Epithelial cell of proximal tubule (primary cell): ENCODE measurements around the gene NDUFA1. TPM values are rescaled to one million over a fixed set of nuclear protein-coding genes. Genes with fewer than 3 reads are reported as not detected.
"Not testable (repeated sequence)": the region's sequence is repeated elsewhere in the genome, so short reads cannot be mapped to it uniquely, and the experiment has no call there.

Experiments
- DNase-seq: peaks from one replicate; pipeline ENCODE4 v3.0.0-alpha.2; 2011; ENCODE audit warnings: low read depth
- H3K4me3 ChIP-seq: 2 replicates; pipeline ENCODE4 v1.5.1; 2011; ENCODE audit warnings: low read depth, mild to moderate bottlenecking, low read length
- total RNA-seq: library from RNA; depleted of rRNA; stranded (reverse); fragments of >200 nt; gene quantifications from 2 replicates; pipeline ENCODE4 v1.2.3, GENCODE V29; 2015
- TF ChIP-seq, protein P1 (sequence below): conservative IDR thresholded peaks from 2 replicates; pipeline ENCODE4 v1.5.1; 2012; ENCODE audit warnings: low read depth, mild to moderate bottlenecking, low read length

NDUFA1 gene
- total RNA-seq, 1 donor from 2014 or later, result 110 TPM

DNA sequence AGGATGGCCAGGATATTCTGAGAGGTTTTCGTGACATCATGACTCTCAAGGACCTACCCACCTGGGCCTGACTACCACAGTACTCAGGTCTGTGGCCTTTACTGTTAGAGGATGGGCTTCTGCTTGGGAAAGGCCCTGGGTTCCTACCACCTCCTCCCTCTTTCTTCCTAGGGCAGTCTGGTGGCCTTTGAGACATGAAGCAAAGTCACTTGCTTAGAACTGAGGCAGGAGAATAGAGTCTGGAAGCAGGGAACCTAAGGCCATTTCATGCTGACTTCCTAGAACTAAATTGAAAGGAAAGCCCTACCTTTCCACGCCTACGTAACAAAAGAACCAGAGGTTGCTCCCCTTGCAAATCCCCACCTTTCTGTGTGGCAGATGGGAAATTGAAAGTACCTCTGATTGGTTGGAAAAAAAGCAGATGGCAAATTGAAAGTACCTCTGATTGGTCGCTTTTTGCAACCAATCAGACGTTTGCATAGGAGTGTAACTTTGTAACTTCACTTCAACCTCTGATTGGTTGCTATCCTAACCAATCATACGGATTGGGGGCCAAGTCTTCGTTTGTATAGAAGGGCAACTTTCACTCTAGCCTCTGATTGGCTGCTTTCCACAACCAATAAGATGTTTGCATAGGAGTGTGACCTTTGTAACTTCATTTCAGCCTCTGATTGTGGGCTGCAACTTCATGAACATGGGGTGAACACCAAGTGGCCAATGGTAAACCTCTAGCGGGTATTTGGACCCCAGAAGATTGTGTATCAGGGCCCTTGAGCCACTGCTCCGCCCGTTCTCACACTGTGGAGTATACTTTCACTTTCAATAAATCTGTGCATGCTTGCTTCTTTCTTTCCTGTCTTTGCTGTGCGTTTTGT is 14.2 kb downstream of the NDUFA1 start:
- no peak overlapping the region for H3K4me3 ChIP-seq
- TF ChIP-seq, protein P1, sequence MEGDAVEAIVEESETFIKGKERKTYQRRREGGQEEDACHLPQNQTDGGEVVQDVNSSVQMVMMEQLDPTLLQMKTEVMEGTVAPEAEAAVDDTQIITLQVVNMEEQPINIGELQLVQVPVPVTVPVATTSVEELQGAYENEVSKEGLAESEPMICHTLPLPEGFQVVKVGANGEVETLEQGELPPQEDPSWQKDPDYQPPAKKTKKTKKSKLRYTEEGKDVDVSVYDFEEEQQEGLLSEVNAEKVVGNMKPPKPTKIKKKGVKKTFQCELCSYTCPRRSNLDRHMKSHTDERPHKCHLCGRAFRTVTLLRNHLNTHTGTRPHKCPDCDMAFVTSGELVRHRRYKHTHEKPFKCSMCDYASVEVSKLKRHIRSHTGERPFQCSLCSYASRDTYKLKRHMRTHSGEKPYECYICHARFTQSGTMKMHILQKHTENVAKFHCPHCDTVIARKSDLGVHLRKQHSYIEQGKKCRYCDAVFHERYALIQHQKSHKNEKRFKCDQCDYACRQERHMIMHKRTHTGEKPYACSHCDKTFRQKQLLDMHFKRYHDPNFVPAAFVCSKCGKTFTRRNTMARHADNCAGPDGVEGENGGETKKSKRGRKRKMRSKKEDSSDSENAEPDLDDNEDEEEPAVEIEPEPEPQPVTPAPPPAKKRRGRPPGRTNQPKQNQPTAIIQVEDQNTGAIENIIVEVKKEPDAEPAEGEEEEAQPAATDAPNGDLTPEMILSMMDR, result no peak
- DNase-seq, result no peak

DNA sequence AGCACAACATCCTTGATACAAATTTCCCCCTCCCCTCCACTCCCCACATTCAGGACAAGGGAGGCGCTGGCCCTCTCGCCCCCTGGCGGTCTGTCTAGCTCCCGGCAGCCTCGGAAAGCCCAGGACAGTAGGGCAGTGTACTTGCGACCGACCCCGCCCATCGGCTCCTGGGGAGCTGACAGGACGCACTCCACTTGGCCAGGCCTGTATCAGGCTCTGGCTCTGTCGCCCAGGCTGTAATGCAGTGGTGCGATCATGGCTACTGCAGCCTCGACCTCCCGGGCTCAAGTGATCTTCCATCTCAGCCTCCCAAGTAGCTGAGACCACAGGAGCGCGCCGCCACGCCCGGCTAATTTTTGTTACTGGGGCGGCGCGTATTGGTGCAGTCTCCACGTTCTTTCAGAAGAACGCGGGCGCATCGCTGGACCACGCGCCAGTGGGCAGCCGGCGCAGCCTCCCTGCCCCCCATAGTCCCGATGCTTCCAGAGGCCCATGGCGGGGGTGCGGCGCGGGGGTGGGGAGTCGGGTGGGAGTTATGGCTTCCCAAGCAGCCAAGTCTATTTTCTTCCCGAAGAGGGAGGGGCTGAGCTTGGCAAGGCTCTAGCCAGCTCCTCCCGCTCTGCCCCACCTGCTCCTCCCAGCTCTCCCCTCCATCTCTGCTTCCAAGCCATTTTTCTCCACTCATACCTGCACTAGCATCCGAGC is 16.2 kb downstream of the NDUFA1 start:
- no peak for DNase-seq
- H3K4me3 ChIP-seq, result peak overlapping the region; percentile 46
- TF ChIP-seq, protein P1, result peak; percentile 61

DNA sequence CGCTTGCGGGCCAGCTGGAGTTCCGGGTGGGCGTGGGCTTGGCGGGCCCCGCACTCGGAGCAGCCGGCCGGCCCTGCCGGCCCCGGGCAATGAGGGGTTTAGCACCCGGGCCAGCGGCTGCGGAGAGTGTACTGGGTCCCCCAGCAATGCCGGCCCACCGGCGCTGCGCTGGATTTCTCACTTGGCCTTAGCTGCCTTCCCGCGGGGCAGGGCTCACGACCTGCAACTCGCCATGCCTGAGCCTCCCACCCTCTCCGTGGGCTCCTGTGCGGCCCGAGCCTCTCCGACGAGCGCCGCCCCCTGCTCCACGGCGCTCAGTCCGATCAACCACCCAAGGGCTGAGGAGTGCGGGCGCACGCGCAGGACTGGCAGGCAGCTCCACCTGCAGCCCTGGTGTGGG is 19.0 kb downstream of the NDUFA1 start:
- DNase-seq, H3K4me3 ChIP-seq: not testable (repeated sequence)

DNA sequence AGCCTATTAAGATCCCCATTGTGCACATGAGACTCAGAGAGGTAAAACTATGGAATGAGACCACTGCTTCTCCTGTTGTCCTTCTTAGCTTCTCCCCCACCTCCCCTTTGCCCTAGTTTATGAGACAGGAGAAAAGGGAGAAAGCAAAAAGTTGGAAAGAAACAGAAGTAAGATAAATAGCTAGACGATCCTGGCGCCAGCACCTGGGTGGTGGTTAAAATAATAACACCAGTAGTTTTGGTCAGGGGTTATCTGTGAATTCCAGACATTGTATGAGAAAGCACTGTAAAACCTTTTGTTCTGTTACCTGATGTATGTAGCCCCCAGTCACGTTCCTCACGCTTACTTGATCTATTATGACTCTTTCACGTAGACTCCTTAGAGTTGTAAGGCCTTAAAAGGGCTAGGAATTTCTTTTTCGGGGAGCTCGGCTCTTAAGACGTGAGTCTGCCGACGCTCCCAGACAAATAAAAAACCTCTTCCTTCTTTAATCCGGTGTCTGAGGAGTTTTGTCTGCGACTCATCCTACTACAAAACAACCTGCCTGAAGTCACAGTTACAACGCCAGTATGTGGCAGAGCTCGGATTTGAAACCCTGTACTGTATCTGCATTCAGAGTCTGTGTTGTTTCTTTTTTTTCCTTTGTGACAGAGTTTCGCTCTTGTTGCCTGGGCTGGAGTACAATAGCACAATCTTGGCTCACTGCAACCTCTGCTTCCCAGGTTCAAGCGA is 20.5 kb downstream of the NDUFA1 start:
- H3K4me3 ChIP-seq, DNase-seq: not testable (repeated sequence)

DNA sequence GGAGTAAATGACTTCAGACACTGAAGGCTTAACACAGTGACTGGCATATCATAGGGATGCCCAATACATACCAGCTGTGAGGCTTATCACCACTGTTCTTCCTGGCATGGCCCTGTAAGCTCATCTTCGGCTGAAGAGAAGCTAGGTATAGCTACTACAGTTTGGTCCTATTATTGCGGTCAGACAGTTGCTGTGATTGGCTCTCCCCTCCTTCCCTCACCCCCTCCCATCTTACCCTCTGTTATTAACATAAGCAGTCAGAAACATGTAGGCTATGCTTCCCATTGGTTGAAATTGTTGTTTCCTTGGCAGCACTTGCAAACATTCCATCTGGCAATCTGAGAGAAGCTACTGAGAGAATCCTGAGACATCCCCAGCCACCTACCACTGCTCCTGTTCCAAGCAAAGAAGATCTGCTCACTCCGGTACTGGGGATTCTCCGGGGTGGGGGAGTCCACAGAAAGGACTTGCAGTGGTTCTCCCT is 24.3 kb downstream of the NDUFA1 start, which contains the start of gene AKAP14:
Gene AKAP14, plus strand, starts transcription at position 51 of the 484 bp plus-strand sequence. CDS start 7,331 bp downstream, outside the sequence.
- no peak for DNase-seq
- H3K4me3 ChIP-seq, result no peak within 1 kb of the TSS
- TF ChIP-seq, protein P1, result no peak

DNA sequence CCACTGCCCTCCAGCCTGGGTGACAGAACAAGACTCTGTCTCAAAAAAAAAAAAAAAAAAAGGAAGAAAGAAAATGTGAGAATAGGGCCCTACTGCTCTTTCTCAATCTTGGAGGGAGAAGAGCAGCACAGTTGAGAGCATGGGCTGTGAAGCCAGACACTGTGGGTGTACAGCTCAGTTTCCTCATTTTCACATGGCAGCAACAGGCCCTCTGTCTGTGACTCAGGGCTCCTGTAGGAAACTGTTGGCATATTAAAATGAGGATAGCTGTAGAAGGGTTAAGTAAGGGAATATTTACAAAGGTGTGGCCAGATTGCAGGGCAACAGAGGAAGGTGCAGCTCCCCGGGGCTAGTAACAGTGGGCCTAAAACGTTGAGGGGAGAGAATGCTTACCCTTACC is 27.5 kb downstream of the NDUFA1 start:
- DNase-seq, result no peak
- TF ChIP-seq, protein P1, result no peak
- no peak overlapping the region for H3K4me3 ChIP-seq

DNA sequence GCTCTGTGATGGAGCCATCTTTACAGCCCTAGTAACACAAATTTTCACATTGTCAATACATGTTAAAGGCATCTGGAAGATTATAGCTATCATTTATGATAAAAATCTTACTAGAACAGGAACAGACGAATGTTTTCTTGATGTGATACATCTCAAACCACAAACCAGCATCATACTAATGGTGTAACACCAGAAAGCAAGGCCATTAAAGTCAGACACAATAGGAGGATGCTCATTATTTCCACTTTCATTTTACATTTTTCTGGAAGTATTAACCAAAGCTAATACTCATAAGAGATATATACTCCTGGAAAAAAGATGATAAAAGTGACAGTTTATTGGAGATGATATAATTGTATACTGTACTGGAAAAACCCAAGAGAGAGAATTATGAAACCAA is 29.3 kb downstream of the NDUFA1 start:
- no peak overlapping the region for H3K4me3 ChIP-seq
- TF ChIP-seq, protein P1, result no peak
- DNase-seq, result no peak
